ENCODE data around the gene CLEC20A. TPM values are rescaled to one million over a fixed set of nuclear protein-coding genes. Genes with fewer than 3 reads are reported as not detected.
A peak's percentile ranks its signal among the peaks of the same experiment; 100 is the strongest.

CLEC20A gene
- total RNA-seq, 1 donor = not detected

DNA sequence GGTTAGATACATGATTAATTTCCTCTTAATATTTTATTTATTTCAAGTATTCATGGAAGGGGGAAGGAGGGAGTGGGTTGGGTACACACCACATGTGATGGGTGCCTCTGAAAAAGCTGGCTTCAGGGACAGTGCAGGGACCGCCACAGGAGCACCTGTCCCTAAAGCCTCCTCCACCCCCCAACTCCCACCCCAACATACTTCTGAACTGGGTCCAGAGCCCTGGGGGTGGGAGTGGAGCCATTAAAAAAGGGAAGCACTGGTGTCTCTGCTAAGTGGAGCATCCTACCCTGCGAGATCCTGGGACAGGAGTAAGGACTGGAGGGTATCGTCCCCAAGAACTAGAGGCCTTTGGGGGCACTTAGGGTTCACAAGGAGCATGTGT, 5.6 kb upstream of the CLEC20A start:
- TF ChIP-seq, protein P1, sequence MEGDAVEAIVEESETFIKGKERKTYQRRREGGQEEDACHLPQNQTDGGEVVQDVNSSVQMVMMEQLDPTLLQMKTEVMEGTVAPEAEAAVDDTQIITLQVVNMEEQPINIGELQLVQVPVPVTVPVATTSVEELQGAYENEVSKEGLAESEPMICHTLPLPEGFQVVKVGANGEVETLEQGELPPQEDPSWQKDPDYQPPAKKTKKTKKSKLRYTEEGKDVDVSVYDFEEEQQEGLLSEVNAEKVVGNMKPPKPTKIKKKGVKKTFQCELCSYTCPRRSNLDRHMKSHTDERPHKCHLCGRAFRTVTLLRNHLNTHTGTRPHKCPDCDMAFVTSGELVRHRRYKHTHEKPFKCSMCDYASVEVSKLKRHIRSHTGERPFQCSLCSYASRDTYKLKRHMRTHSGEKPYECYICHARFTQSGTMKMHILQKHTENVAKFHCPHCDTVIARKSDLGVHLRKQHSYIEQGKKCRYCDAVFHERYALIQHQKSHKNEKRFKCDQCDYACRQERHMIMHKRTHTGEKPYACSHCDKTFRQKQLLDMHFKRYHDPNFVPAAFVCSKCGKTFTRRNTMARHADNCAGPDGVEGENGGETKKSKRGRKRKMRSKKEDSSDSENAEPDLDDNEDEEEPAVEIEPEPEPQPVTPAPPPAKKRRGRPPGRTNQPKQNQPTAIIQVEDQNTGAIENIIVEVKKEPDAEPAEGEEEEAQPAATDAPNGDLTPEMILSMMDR (IDR thresholded peaks at IDR 0.05; ENCODE audit: insufficient read depth, low read depth, low read length) = no peak
- H3K4me3 ChIP-seq (ENCODE audit: low read depth, low read length) = no peak overlapping the region
- no peak for DNase-seq (ENCODE audit: low read depth)

DNA sequence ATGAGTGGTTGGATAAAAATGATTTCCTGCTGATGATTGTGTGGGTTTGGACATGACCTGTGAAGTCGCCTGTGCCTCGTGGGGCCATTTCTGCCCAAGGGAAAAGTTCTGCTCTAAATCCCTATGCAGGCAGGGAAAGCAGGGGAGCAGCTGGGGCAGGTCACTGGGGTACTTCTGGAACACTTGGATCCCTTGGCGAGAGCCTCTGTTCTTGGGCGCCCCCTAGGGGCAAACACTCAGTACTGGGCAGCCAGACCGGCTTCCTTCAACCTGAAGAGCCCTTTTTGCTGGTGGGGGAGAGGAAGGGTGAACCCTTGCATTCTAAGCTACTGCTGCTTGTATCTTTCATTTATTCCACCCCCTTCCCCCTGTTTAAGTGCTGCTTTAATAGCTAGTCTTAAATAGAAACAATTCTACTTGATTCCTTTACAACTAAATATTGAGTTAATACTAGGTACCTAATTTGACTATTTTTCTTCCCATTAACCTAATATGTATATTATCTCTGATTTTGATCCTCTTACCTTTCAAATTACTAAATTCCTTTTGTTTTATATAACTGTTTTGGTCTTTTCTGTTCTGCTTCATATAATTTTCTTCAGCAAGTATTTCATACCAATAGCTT, 5.1 kb upstream of the CLEC20A start:
- TF ChIP-seq, protein P1 (IDR thresholded peaks at IDR 0.05; ENCODE audit: insufficient read depth, low read depth, low read length) = peak; percentile 97
- H3K4me3 ChIP-seq (ENCODE audit: low read depth, low read length) = no peak overlapping the region
- DNase-seq (ENCODE audit: low read depth) = peak; percentile 74

DNA sequence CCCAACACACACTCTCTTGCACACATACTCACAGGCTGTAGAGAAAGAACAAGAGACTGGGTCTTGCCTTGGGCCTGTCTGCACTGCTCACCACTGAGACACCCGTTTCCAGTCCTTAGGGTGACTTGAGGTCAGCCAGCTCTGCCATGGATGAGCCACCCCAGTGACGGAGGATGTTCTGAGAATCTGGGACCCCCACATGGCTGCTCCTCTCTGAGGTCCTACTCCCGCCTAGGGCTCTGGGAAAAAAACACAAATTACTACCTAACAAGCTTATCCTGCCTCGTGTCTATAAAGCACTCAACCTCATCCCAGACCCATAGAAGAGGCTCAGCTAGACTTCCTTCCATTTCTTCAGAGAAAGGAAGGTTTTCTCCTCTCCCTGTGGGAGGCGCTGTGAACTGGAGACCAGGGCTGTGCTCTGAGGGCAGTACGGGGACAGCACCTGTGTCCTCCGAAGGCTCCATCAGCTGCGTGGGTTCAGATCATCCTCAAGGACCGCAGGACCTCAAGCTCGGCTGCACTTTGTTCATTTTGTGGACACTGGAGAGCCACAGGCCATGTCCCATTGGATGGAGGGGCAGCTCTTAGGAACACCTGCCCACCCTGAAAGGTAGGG, 4.3 kb upstream of the CLEC20A start:
- TF ChIP-seq, protein P1 (IDR thresholded peaks at IDR 0.05; ENCODE audit: insufficient read depth, low read depth, low read length) = no peak
- DNase-seq (ENCODE audit: low read depth) = no peak
- H3K4me3 ChIP-seq (ENCODE audit: low read depth, low read length) = no peak overlapping the region

DNA sequence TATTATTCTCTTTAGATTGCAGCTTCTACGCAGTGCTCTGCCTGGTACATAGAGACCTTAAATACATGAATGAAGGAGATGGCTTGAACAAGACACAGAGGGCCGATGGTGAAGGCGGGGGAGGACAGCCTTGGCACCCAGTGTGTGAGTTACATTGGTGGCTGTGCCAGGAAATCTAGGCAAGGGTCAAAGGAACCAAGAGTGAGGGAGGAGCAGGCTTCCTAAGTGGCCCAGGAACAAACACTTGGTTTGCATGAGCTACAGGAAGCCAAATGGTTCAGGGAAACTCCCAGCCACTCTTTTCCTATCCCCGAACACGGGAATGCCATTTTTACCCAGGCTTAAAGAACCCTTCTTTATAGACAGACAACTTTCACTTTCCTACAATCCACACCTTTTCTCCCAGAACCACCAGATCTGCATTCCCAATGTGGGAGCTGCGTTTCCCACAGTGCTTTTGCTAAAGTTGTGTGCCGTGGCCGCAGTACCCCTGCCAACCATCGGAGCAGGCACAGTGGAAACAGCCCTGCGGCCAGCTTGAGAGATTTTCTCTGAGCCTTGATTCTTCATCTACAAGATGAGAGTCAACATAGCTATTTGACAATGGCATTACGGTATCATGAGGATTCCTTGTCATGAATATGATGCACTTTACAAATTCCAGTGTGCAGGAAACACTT, 3.5 kb upstream of the CLEC20A start:
- no peak overlapping the region for H3K4me3 ChIP-seq (ENCODE audit: low read depth, low read length)
- DNase-seq (ENCODE audit: low read depth) = no peak
- TF ChIP-seq, protein P1 (IDR thresholded peaks at IDR 0.05; ENCODE audit: insufficient read depth, low read depth, low read length) = peak; percentile 47

DNA sequence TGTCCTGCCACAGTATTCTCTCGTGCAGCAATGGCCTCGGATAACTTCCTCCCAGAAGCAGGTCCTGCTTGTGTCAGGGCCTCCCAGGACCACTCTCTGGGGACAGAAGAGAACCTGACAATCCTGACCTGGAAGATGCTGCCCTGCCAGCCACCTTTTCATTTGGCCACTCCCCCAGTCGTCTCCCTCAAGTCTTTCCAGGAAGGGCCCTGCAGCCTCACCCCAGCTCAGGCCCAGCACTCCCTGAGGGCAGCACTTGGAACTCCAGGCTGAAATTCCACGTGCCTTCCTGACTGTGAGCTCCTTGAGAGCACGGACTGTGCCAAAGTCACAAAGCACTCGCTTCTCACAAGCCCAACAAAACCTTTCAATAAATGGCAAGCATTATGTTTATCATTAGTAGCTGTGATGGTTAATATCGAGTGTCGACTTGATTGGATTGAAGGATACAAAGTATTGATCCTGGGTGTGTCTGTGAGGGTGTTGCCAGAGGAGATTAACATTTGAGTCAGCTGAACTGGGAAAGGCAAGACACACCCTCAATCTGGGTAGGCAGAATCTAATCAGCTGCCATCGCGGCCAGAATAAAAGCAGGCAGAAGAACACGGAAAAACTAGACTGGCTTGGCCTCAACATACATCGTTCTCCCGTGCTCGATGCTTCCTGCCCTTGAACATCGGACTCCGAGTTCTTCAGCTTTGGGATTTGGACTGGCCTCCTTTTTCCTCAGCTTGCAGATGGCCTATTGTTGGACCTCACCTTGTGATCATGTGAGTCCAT, 2.3 kb upstream of the CLEC20A start:
- no peak for DNase-seq (ENCODE audit: low read depth)
- TF ChIP-seq, protein P1 (IDR thresholded peaks at IDR 0.05; ENCODE audit: insufficient read depth, low read depth, low read length) = no peak
- H3K4me3 ChIP-seq (ENCODE audit: low read depth, low read length) = no peak overlapping the region

DNA sequence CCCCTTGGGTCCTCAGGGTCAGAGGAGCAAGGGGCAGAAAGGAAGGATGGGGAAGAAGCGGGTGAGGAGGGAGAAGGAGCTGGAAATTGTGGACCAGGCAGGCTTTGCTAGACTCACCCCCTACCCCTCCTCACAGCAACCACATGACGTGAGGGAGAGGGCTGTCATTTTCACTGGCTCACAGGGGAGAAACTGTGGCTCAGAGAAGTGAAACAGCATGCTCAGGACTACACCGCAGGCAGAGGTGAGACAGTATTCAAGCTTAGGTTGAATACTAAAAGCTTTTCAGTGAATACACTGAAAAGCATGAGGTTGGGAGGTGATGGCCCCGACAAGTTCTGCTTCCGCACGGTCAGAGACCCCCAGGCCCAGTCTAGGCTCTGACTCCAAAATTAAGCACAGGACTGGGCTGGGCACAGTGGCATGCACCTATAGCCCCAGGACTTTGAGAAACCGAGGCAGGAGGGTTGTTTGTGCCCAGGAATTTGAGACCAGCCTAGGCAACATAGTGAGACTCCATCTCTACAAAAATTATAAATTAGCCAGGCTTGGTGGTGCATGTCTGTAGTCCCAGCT, 1.2 kb upstream of the CLEC20A start:
- no peak overlapping the region for H3K4me3 ChIP-seq (ENCODE audit: low read depth, low read length)
- DNase-seq (ENCODE audit: low read depth) = no peak
- TF ChIP-seq, protein P1 (IDR thresholded peaks at IDR 0.05; ENCODE audit: insufficient read depth, low read depth, low read length) = no peak

Data from fibroblast of villous mesenchyme (primary cell).